Endodermal cell (in vitro differentiated cells): ENCODE data around the gene GBF1. TPM values are rescaled to one million over a fixed set of nuclear protein-coding genes. Genes with fewer than 3 reads are reported as not detected.

Source experiments
- DNase-seq: peaks from one replicate; pipeline ENCODE4 v3.0.0-alpha.2; 2017
- H3K27ac ChIP-seq: 2 replicates; pipeline ENCODE4 v1.5.1; 2013; ENCODE audit warnings: mild to moderate bottlenecking, low read depth, low read length, moderate library complexity
- H3K27me3 ChIP-seq: 2 replicates; pipeline ENCODE4 v1.6.1; 2013; ENCODE audit warnings: mild to moderate bottlenecking, low read length, moderate library complexity; ENCODE audit not compliant: insufficient read depth, control insufficient read depth, poor library complexity, severe bottlenecking
- H3K36me3 ChIP-seq: 2 replicates; pipeline ENCODE4 v1.7.0; 2013; ENCODE audit warnings: mild to moderate bottlenecking, low read length, moderate library complexity; ENCODE audit not compliant: control insufficient read depth, insufficient read depth
- H3K4me1 ChIP-seq: one replicate; pipeline ENCODE4 v1.7.0; 2013; ENCODE audit warnings: low read length; ENCODE audit not compliant: control insufficient read depth, insufficient read depth
- H3K4me3 ChIP-seq: 2 replicates; pipeline ENCODE4 v1.5.1; 2013; ENCODE audit warnings: mild to moderate bottlenecking, low read length, moderate library complexity
- H3K9ac ChIP-seq: 2 replicates; pipeline ENCODE4 v1.6.1; 2013; ENCODE audit warnings: mild to moderate bottlenecking, low read length, moderate library complexity; ENCODE audit not compliant: poor library complexity, severe bottlenecking; ENCODE audit errors: extremely low read depth
- H3K9me3 ChIP-seq: 2 replicates; pipeline ENCODE4 v1.6.1; 2013; ENCODE audit warnings: mild to moderate bottlenecking, low read length, moderate library complexity; ENCODE audit not compliant: control insufficient read depth
- H3K27ac Mint-ChIP-seq: 2 replicates; pipeline ENCODE4 v1.8.0; 2020; ENCODE audit warnings: mixed read lengths
- H3K27me3 Mint-ChIP-seq: 2 replicates; pipeline ENCODE4 v1.8.0; 2021; ENCODE audit warnings: mild to moderate bottlenecking, mixed read lengths; ENCODE audit not compliant: insufficient read depth
- H3K36me3 Mint-ChIP-seq: 2 replicates; pipeline ENCODE4 v1.8.0; 2020; ENCODE audit warnings: low read depth, mixed read lengths
- H3K4me1 Mint-ChIP-seq: 2 replicates; pipeline ENCODE4 v1.8.0; 2020; ENCODE audit warnings: mixed read lengths
- H3K4me3 Mint-ChIP-seq: 2 replicates; pipeline ENCODE4 v1.8.0; 2020; ENCODE audit warnings: mild to moderate bottlenecking, moderate library complexity, mixed read lengths
- H3K9me3 Mint-ChIP-seq: 2 replicates; pipeline ENCODE4 v1.8.0; 2020; ENCODE audit warnings: mild to moderate bottlenecking, mixed read lengths
- CTCF ChIP-seq: fragments of 200-600 bp; sonication (generic); conservative IDR thresholded peaks from 2 replicates; pipeline ENCODE4 v1.5.0; 2021; ENCODE audit warnings: antibody characterized with exemption, mild to moderate bottlenecking
- WGBS, 2 experiments: methylation state at CpG; one replicate each; pipeline versions ENCODE4 v1.1.5 to v1.1.7; 2013; ENCODE audit warnings: missing lambda C conversion rate in 2 of 2, mixed read lengths in 1 of 2; ENCODE audit not compliant: insufficient coverage in 1 of 2, insufficient read length in 1 of 2; 5-methylcytosine and 5-hydroxymethylcytosine counted together
- total RNA-seq, 2 donors: library from RNA; stranded (reverse); fragmentation: NEBNext Ultra II Directional in 1 of 2; extraction: Animal tissue kit (Norgen Biotek cat#: 25700) in 1 of 2; gene quantifications; 2 replicates in 1 of 2; 3 replicates in 1 of 2; pipeline ENCODE4 v1.2.1, GENCODE V29; 2021

GBF1 gene
- total RNA-seq, 2 donors from 2014 or later: 31.1 to 31.4 TPM

- no peak overlapping the region for H3K4me3 Mint-ChIP-seq
- 89 to 92% methylated on average over 2 of the region's 2 CpGs for whole genome bisulfite sequencing, 2 experiments
These were observed 38.6 kb downstream of the GBF1 start for GRCh38 chr10:102283890-102284289.

DNA sequence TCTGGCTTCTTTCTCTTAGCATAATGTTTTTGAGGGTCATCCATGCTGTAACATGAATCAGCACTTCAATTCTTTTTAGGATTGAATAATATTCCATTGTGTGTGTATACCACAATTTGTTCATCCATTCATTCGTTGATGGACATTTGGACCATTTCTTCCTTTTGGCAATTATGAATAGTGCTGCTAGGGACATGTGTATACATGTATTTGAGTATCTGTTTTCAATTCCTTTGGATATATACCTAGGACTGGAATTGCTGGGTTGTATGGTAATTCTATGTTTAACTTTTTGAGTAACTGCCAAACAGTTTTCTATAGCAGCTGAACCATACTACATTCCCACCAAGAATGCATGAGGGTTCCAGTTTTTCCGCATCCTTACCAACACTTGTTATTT is 39.2 kb downstream of the GBF1 start:
- TF ChIP-seq CTCF: no peak
- Histone ChIP-seq H3K4me3 (no peak overlapping the region), H3K4me1 (peaks cover 8% of the 10 kb centered on the region), H3K27ac (no peak overlapping the region), H3K27me3 (no peaks in the 10 kb centered on the region), H3K9ac (no peak overlapping the region), H3K9me3 (no peaks in the 10 kb centered on the region), H3K36me3 (peaks cover 9% of the 10 kb centered on the region)
- WGBS, 2 experiments: 95% methylated on average over 2 of the region's 2 CpGs; no CpG with 5 or more reads in 1 of the 2 experiments
- no peak overlapping the region for H3K4me3 Mint-ChIP-seq
- peaks cover 15% of the 10 kb centered on the region for H3K4me1 Mint-ChIP-seq
- DNase-seq: no peak
- no peaks in the 10 kb centered on the region for H3K27me3 Mint-ChIP-seq
- no peak overlapping the region for H3K27ac Mint-ChIP-seq
- peaks cover 13% of the 10 kb centered on the region for H3K36me3 Mint-ChIP-seq
- no peaks in the 10 kb centered on the region for H3K9me3 Mint-ChIP-seq

More at GRCh38 chr10:102283890-102284289, 38.6 kb downstream of the GBF1 start:
- Histone ChIP-seq H3K9me3 (no peaks in the 10 kb centered on the region), H3K27ac (no peak overlapping the region), H3K9ac (no peak overlapping the region), H3K4me3 (no peak overlapping the region), H3K27me3 (no peaks in the 10 kb centered on the region), H3K36me3 (peaks cover 5% of the 10 kb centered on the region), H3K4me1 (peaks cover 8% of the 10 kb centered on the region)
- peaks cover 9% of the 10 kb centered on the region for H3K36me3 Mint-ChIP-seq
- no peak overlapping the region for H3K27ac Mint-ChIP-seq
- TF ChIP-seq CTCF: no peak
- no peaks in the 10 kb centered on the region for H3K27me3 Mint-ChIP-seq
- H3K9me3 Mint-ChIP-seq: no peaks in the 10 kb centered on the region
- DNase-seq: no peak
- peaks cover 15% of the 10 kb centered on the region for H3K4me1 Mint-ChIP-seq

- no peak overlapping the region for H3K4me3 Mint-ChIP-seq
- H3K9me3 ChIP-seq: no peaks in the 10 kb centered on the region
- peaks cover 8% of the 10 kb centered on the region for H3K4me1 ChIP-seq
- WGBS, 2 experiments: 79% methylated on average over 1 of the region's 2 CpGs; no CpG with 5 or more reads in 1 of the 2 experiments
- no peak overlapping the region for H3K27ac ChIP-seq
- no peaks in the 10 kb centered on the region for H3K9me3 Mint-ChIP-seq
- peaks cover 15% of the 10 kb centered on the region for H3K4me1 Mint-ChIP-seq
- H3K4me3 ChIP-seq: no peak overlapping the region
- no peak overlapping the region for H3K27ac Mint-ChIP-seq
- H3K27me3 Mint-ChIP-seq: no peaks in the 10 kb centered on the region
- DNase-seq: no peak
- H3K9ac ChIP-seq: no peak overlapping the region
- TF ChIP-seq CTCF: no peak
- peaks cover 9% of the 10 kb centered on the region for H3K36me3 ChIP-seq
- H3K36me3 Mint-ChIP-seq: peaks cover 13% of the 10 kb centered on the region
- no peaks in the 10 kb centered on the region for H3K27me3 ChIP-seq
These were observed 39.8 kb downstream of the GBF1 start for GRCh38 chr10:102285133-102285532.
